ENCODE measurements around the gene SLC16A3.

SLC16A3 gene

DNA sequence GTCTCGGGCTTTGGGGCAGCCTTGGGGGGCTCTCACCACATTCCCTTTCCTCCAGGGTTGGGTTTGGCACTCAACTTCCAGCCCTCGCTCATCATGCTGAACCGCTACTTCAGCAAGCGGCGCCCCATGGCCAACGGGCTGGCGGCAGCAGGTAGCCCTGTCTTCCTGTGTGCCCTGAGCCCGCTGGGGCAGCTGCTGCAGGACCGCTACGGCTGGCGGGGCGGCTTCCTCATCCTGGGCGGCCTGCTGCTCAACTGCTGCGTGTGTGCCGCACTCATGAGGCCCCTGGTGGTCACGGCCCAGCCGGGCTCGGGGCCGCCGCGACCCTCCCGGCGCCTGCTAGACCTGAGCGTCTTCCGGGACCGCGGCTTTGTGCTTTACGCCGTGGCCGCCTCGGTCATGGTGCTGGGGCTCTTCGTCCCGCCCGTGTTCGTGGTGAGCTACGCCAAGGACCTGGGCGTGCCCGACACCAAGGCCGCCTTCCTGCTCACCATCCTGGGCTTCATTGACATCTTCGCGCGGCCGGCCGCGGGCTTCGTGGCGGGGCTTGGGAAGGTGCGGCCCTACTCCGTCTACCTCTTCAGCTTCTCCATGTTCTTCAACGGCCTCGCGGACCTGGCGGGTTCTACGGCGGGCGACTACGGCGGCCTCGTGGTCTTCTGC, 8.4 kb downstream of the SLC16A3 start:
- no peak for DNase-seq

DNA sequence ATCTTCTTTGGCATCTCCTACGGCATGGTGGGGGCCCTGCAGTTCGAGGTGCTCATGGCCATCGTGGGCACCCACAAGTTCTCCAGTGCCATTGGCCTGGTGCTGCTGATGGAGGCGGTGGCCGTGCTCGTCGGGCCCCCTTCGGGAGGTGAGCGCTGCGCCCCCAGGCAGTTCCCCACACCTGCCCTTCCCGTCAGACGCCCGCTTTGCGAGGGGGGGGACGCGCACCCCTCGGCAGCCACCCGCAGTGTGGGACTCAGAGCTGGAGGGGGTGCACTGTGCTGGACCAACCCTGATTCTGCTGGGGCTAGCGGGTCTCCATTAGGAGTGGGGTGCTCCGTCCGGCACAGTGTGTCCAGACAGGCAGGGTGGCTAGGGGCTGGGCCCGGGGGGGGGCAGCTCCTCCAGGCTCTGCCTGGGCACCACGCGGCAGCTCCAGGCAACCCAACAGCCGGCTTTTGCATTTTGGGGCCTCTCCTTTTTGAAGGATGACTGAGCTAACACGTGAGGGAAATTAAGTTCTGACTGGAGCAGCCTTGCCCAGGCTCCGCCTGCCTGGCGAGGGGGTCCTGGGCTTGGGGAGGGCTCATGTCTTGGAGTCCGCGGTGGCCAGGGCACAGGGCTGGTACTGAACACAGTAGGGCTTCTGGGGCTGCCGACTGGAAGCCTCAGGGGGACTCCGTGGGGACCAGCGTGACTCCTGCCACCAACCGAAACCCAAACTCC, 9.1 kb downstream of the SLC16A3 start:
- DNase-seq, result no peak

DNA sequence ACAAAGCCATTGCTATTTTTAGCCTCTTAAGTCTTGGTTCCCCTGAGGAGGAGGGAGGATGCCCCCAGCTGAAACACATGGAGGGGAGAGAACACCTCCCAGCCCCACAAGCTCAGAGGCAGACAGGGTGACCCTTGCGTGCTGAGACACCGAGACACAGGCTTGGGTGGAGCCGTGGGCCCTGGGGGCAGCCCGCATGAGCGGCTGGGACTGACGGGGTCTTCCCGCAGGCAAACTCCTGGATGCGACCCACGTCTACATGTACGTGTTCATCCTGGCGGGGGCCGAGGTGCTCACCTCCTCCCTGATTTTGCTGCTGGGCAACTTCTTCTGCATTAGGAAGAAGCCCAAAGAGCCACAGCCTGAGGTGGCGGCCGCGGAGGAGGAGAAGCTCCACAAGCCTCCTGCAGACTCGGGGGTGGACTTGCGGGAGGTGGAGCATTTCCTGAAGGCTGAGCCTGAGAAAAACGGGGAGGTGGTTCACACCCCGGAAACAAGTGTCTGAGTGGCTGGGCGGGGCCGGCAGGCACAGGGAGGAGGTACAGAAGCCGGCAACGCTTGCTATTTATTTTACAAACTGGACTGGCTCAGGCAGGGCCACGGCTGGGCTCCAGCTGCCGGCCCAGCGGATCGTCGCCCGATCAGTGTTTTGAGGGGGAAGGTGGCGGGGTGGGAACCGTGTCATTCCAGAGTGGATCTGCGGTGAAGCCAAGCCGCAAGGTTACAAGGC, 9.8 kb downstream of the SLC16A3 start:
- DNase-seq, result peak; percentile 62

DNA sequence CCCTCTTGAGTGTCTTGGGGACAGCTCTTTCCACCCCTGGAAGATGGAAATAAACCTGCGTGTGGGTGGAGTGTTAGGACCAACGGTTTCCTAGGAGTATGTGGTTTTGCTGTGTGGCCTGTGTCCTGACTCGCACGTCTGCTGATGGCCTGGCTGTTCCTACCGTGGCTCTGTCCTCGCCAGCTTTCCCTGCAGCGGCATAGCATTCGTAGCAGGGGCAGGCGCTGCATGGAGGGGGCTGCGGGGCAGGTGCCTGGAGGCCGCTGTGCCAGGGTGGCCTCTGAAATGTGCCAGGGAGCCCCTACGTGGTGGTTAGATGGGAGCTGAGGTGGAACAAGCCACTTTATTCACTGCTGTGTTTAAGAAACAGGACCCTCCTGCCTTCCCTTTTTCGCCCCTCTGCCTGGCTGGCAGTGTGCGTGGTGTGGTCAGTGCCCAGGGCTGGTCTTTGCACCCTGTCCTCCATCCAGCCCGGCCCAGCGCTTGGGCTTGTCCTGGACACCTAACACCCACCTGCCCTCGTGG, 10.6 kb downstream of the SLC16A3 start:
- DNase-seq, result no peak

DNA sequence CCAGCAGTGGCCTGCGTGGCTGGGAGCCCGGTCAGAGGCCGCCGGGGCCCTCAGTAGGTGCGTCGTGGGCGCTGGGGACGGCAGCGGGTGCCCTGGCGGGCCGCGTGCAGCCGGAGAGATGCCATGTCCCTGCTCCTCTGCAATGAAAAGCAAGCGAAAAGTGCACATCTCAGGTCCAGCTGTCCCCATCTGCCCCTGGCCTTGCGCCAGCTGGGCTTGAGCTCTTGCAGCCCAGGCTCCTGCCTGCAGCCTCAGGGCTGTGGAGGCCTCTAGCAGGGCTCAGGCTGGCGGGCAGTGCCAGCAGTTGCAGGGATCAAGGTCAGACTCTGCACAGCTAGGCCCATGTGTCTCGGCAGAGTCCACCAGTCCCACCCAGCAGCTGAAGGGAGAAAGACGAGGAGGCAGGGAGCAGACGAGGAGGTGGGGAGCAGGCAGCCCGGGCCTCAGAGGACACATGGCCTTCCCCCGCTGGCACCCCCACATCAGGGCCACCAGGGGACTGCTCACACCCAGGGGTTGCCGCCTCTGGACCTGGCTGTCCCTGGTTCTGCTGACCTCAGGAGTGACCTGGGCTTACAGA, 11.2 kb downstream of the SLC16A3 start:
- DNase-seq, result no peak

DNA sequence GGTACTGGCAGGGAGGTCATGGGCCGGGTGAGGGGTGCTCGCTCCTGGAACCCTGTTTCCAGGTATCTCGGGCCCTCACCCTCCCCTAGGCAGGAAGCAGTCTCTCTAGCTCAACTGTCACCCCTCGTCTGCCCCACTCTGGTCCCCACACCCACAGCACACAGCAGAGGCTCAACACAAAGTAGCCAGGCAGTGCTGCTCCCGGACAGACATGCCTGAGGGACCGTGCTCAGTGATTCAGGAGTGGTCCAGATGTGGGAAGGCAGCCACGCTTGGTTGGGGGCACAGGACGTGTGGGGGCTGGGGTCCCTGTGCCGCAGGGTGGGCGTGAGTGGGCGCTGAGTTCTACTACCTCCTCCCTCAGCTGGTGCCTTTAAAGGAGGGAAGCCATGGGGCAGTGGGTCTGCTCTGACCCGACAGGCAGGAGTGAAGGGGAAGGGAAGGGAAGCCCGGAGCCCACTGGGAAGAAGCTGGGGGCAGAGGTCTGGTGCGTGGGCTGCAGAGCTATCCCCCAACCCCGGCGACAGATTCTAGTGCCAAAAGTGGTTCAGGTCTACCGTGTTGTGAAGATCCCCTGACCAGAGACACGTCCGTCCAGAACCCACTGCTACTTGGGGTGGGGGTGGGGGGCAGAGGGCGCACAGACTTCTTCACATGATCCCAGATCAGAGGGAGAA, 11.8 kb downstream of the SLC16A3 start:
- DNase-seq, result no peak

DNA sequence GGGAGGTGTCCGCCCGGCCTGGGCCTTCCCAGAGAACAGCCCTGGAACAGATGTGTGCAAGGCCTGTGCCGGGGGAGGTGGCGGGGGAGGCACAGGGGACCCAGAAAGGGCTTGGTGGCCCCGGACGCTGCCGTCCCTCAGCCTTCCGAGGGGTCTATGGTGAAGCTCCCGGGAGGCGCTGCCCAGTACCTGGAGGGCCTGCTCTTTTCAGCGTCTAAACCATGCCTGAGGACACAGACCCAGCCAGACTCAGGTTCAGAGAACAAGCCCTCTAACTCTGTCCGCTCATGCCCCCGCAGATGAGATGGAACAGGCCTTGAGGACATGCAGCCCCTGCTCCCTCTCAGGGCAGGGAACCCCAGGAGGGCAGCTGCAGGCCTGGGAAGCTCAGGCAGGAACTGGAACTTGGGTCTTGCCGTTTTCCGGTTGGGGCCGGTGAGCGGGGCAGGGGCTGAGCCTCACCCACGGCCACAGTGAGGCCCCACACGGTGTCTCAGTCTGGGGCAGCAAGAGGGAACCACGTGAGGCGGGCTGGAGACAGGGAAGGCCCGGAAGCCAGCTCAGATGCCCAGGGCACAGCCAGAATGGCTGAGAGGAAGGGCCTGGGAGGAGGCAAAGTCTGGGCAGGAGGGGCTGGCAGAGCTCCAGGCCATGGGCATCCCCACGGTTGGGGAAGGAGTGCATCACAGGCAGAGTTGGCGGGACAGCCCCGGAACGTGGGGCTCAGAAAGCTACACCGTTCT, 12.5 kb downstream of the SLC16A3 start:
- DNase-seq, result peak; percentile 51

DNA sequence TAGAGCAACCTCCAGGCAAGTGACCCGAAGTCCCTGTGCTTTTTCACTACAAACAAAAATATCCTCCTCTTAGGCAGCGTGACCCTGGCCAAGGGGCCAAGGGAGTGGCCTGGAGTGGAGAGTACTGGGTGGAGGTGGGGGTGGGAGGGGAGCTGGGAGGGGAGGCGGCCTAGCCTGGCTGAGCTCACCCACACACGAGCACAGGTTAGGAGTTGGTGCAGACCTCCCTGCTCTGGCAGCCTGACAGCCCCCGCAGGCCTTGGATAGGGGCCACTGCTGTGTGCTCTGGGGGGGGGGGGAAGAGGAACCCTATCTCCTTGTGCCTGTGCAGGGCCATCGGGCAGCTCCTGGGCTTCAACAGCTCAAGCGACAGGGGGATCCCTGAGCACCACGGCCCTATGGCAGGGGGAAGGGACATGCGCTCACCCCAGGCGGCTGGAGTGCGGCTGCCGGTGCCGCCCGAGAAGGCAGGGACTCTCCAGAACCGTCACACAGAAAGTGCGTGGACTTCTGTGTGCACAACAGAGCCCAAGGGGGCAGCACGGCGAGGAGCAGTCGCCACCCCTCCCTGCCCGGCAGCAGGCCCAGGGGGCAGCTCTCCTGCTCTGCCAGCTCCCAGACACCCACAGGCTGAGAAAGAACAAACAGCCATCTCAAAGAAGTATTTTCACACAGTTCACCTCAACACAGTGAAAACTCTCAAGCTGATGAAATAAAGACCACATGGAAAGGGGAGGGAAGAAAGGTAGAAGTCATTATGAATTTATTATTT, 13.3 kb downstream of the SLC16A3 start:
- no peak for DNase-seq

DNA sequence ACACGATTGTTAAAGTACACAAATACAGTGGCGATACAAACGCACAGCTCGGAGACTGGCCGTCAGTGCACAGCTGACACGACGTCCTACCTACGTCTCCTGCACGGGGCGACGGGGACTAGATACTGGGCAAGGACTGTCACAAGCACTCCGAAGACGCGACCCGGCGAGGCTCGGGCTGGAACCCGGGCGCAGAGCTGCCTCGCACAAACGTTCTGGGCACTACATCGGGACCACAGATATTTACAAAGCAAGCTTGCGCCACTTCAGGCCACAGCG, 13.8 kb downstream of the SLC16A3 start:
- DNase-seq, result no peak

DNA sequence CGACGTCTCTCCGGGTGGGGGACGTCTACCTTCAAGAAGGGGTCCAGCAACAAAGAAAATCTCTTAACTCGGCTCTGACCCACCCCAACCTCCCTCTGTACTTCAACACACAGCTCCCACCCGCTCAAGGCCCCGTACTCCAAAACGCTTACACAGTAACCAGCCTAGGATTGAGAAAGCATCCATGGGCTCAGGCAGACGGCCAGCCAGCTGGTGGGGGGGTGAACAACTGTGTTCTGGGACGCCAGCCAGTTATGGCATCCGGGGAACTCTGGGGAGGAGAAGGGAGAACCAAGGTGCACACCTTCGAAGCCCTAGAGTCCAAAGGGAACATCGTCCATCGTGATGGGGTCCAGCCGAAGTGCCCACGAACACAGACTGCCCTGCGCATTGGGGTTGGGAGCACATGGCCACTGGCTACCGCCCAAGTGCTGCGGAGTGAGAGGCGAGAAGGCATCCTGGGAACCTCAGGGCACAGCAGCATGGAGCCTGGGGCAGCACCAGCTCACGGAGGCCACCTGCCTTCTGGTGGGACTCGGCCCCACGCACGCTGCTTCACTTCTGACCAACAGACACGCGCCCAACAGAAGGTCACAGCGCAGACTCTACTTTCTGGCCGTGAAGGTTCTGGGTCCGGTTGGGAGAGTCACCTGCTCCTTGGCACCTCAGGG, 14.3 kb downstream of the SLC16A3 start:
- DNase-seq, result no peak

DNA sequence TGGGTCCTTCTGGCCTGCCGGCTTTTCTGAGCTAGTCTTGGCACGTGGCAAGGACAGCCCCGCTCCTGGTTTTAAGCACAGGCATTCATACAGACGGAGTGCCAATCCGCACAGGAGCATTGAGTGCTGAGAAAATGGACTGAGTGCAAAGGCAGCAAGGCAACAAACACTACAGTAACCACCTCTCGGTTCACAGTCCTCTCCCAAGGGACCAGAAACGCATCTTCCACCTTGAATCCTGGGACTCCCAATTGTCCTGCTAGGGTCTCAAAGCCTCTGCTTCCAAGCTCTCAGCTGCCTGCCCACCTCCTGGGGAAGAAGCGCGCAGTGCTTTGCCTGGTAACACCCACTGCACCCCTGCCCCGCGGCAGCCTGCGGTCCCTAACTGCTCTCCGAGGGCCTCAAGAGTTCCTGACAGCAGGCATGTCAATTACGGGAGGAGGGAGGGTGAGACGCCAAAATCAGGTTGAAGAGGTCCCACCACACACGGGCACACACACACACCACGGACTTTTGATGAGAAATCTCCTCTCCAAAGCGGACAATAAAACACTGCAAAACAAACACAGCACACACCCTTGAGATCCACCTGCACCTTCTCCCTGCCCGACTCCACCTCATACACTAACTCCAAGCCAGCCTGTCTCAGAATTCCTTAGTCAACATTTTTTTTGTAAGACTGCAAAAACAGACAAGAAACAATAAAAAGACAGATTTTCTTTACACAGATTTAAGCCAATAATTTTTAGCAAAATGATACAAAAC, 15.0 kb downstream of the SLC16A3 start:
- DNase-seq, result no peak

DNA sequence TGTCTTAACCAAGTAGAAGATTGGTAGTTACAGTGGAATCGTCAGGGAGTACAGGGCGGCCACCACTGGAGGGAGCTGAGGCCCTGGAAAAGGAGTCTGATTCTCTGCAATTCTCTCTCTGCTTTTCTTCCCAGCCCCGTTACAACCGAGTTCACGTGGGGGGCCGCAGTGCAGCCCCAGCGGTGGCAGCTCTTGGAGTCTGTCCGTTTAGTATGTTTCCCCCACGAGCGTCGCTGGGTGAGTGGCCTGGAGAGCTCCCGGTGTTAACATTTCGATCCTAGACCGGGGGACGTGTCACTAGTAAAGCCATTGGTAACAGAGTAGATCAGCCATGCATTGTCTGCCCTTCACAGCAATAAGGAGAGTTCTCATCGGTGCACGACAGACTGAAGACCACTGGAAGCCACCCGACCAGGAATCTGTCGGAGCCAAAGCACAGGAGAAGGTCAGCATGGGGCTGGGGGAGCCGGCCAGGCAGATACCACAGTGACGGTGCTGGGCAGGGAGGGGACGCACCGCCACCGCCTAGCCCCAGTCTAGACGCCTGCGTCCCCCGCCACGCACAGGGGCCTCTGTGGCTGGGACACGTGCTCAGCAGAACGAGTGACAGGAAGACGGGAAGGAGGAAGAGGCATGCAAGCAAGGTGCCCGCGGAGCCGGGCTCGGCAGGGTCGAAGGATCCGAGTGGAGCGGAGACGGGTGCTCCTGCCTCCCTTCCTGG, 15.7 kb downstream of the SLC16A3 start:
- no peak for DNase-seq

DNA sequence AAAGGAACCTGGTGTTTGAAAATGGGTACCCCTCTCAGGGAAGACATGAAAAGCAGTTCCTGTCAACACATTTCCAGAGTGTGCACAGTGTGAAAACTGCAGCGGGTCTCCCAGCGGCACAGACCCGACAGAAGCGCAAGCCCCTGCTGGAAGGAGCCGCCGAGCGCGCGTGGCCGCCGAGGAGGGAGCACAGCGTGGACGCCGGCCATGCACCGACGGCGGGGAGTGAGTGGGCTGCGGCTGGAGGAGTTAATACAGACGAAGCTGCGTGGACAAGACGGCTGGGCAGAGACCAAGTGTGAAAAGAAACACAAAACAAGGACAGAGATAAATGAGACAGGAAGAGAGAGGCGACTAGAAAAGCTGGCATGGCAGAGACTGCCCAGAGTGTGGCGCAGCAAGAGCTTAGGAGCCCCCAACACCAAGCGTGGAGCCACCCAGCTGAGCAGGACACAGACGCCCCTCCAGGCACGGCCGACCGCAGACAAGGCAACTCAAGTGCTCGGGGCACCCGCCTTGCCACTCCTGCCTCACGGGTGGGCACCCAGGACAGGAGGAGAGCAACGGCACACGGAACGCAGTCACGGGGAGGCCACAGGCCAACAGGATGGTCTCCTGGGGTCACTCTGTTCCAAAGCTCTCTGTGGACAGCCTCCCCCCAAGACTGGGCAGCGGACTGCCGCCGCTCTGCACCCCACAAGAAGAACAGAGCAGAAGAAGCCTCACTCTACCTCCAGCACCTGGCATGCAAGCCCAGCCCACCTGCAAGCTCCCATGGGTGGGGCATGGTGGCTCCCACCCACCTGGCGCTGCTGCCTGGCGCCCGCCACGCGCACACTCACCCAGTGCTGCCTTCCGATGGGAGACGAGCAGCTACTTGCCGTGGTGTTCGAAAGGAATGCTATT, 16.5 kb downstream of the SLC16A3 start:
- no peak for DNase-seq

DNA sequence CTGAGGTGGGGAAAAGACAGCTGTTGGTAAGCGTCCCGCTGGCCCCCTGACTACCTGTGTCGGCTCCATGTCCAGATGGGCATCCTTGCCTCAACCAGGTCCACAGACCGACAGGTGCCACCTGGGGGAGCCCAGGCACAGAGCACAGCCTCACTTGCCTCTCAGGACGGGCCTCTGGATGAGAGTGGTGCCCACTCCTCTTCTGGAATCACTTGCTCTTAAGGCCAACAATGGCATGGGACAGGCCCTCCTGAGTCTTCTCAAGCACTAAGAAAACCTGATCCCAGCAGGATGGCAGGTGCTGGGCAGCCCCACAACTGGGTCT, 17.2 kb downstream of the SLC16A3 start:
- no peak for DNase-seq

DNA sequence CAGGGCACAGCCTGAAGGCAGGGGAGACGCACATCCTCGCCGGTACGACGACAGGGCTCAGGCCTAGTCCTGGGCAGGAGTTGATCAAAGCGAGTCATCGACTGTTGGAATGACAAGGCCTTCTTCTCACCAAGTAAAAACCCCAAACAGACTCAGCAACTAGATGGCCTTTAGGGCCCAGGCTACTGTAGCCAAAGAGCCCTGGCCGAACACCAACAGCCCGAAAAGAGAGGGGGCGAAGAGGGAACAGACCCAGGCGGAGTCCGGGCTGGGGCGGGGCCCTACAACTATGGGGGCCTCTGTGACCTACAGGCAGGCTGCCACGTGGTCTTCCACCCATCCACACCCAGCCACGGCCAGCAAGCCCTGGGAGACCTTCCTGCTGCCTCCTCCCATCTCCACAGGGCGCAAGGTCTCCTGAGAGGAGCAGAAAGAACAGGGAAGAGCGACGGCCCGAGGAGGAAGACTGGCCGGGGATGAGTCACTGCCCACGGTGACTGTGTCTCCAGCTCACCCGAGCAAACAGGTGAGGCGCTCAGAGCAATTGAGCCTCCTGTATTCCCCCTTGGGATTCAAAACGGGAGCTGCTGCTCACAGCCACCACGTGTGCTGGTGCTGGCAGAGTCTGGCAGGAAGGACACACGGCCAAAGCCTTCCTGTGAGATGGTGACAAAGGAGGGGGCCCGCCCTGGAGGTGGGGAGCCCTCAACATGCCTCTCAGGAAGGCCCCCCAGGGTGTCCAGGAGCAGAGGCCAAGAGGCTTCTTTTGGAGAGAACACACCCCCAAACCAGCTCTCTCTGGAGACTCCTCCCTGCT, 17.7 kb downstream of the SLC16A3 start:
- no peak for DNase-seq

DNA sequence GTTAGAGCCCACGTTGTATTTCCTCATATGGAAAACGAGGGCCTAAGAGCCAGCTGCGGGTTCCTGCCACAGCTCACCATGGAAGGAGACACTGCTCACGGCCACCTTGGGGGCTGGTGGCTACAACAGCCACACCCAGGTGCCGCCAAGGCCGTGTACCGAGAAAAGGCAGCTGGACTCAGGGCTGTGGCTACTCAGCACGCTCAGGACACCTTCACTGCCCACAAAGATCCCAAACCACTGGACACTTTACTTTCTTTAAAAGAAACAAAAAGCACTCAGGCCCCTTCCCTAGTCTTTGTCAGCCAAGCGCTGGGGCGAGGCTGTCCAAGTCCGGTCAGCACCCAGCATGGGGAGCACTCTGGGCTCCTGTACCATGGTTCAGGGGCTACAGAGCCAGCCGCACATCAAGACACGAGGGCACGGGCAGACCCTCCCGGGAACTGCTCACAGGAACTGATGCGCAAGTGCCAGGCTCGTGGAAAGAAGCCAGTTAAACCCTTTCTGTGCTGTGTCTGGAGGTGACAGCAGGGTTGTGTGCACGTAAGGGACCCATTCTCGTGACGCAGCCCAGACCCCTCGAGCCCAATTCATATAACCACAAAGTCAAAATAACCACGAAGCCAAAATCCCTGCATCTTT, 18.5 kb downstream of the SLC16A3 start:
- DNase-seq, result no peak

All from activated naive CD4-positive, alpha-beta T cell treated with anti-CD3 and anti-CD28 coated beads, Interleukin-2, amount 50 U/mL, for 16 hours (primary cell).